ENCODE measurements around the gene C1QTNF5.

C1QTNF5 gene

DNA sequence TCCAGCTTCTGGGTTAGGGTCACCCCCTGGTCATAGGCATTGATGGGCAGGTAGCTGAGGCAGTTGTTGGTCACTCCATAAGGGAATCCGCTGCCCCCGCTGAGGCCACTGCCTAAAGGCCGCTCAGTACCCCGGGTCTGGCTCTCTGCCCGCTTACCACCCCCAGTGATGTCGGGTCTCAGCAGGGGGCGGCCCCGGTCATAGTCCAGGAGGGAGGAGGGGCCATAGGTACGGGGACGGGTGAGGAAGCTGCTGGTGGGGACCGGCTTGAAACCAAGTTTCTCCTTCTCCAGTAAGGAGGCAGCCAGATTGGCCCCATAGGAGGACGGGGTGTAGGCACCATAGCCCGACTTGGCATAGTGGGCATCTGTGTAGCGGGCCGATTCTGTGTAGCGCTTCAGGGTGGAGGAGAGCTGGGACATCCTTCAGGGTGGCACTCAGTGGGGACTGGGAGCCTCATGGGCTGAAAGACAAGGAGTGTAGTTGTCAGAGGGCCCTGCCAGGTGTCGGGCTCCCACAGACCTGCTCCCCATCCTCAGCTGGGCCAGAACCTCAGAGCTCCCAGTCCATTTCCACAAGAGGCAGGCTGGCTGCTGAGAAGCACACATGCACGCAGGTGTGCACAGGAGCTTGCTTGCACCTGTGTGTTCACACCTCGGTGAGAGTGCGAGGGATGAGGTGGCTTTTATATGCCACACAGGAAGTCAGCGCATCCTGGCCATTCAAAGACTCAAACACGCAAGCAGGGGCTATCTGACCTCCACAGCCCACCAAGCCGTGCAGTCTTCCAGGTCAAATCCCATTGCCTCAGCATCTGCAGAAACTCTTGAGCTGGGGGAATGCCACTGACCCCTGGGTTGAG lies 32.6 kb upstream of the C1QTNF5 start:
- H3K14ac ChIP-seq (ENCODE audit: low read length), result no peak overlapping the region
- peaks cover 6% of the 10 kb centered on the region in 2 experiments for H3K4me1 ChIP-seq (ENCODE audit: control insufficient read depth in 1 of 2, insufficient read depth in 2 of 2, low read length in 2 of 2)
- H3K9ac ChIP-seq (ENCODE audit: low read length), result no peak overlapping the region
- H3K27me3 ChIP-seq (ENCODE audit: insufficient read depth, low read length), result no peaks in the 10 kb centered on the region
- DNase-seq, result no peak
- H4K91ac ChIP-seq (ENCODE audit: low read depth, low read length), result no peak overlapping the region
- no peak overlapping the region for H4K8ac ChIP-seq (ENCODE audit: low read depth, low read length)
- H3K79me2 ChIP-seq (ENCODE audit: control insufficient read depth, insufficient read depth, low read length, poor library complexity), result no peaks in the 10 kb centered on the region
- H3K4ac ChIP-seq (ENCODE audit: low read depth, low read length), result no peak overlapping the region
- H3K79me1 ChIP-seq (ENCODE audit: low read length), result no peaks in the 10 kb centered on the region
- peak overlapping the region; percentile 16 for H3K4me3 ChIP-seq (ENCODE audit: low read depth, low read length)
- WGBS (ENCODE audit: extremely low coverage, insufficient coverage, insufficient read length), result no CpG with 5 or more reads among the region's 23 CpGs
- no peak overlapping the region for H3K27ac ChIP-seq (ENCODE audit: low read depth, low read length)
- no peak overlapping the region for H3K4me2 ChIP-seq (ENCODE audit: low read length)
- no peak overlapping the region for H3K18ac ChIP-seq (ENCODE audit: low read length)
- H3K36me3 ChIP-seq (ENCODE audit: control insufficient read depth in 1 of 2, insufficient read depth in 2 of 2, low read length in 2 of 2), result no peaks in the 10 kb centered on the region
- no peak overlapping the region for H4K12ac ChIP-seq (ENCODE audit: low read depth, low read length)
- H2BK120ac ChIP-seq (ENCODE audit: insufficient read depth, low read length, poor library complexity), result no peak overlapping the region
- no peak overlapping the region for H2BK12ac ChIP-seq (ENCODE audit: low read length)
- H2BK5ac ChIP-seq (ENCODE audit: low read depth, low read length, poor library complexity), result no peak overlapping the region
- H3K23ac ChIP-seq (ENCODE audit: low read length), result no peak overlapping the region
- H3K9me3 ChIP-seq (ENCODE audit: insufficient read depth, low read depth, low read length), result no peaks in the 10 kb centered on the region
- H2AFZ ChIP-seq (ENCODE audit: insufficient read depth, low read length, poor library complexity), result no peak overlapping the region
- no peak overlapping the region for H2AK5ac ChIP-seq (ENCODE audit: low read length)

DNA sequence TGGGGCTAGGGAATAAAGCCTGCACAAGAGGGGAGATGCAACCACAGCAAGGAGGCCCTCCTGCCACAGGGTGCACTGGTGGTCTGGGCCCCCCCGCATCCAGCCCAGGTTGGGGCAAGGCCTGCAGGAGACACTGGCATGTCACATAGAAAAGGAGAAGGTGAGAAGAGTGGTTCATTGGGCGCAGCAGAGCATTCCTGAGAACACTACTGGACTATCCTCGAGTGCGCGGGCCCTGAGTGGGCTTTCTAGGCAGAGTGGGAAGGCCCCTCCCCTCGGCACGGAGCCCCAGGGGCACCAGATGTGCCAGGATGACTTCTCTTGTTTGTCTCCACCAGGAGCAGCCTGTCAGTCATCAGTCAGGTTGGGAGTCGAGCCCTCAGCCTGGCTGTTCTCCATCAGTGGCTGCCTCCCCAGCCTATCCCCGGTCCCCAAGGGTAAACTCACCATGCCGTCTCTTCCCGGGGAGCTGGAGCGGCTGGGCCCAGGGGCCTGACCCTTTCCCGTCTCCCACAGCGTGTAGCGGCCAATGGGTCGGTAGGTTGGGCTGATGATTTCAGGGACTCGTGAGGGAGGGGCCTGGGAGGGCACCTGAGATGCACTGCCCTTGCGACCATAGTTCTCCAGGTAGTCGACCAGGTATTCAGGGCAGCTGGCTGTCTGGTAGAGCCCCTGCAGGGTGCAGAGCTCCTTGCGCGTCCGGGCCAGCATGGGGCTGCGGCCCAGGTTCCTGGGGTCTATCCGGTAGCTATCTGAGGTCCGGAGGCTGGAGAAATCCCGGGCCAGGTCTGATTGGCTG lies 31.8 kb upstream of the C1QTNF5 start:
- WGBS (ENCODE audit: extremely low coverage, insufficient coverage, insufficient read length), result no CpG with 5 or more reads among the region's 26 CpGs
- no peak overlapping the region for H4K12ac ChIP-seq (ENCODE audit: low read depth, low read length)

DNA sequence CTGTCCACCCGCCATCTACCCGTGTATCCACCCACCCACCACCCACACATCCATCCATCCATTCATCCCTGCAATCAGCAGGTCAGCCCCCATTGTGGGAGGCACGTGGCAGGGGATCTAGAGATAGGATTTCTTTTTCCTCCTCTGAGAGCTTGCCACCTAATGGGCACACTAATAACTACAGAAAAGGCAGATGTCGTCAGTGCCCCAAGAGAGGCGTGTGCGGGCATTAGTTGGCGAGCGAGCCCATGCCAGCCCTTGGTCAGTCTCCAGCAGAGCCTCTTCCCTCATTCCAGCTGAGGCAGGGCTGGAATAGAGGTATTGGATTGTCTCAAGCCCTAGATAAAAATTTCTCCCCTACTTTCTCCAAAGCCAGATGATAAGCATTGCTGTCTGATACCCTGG lies 31.1 kb upstream of the C1QTNF5 start:
- Histone ChIP-seq H3K27me3 (ENCODE audit: insufficient read depth, low read length) (no peaks in the 10 kb centered on the region), H4K12ac (ENCODE audit: low read depth, low read length) (no peak overlapping the region), H4K8ac (ENCODE audit: low read depth, low read length) (no peak overlapping the region), H3K4me2 (ENCODE audit: low read length) (no peak overlapping the region), H3K9ac (ENCODE audit: low read length) (no peak overlapping the region), H3K4ac (ENCODE audit: low read depth, low read length) (no peak overlapping the region), H3K9me3 (ENCODE audit: insufficient read depth, low read depth, low read length) (no peaks in the 10 kb centered on the region), H3K36me3 (ENCODE audit: control insufficient read depth in 1 of 2, insufficient read depth in 2 of 2, low read length in 2 of 2) (no peaks in the 10 kb centered on the region), H2BK12ac (ENCODE audit: low read length) (no peak overlapping the region), H3K4me3 (ENCODE audit: low read depth, low read length) (no peak overlapping the region), H3K79me1 (ENCODE audit: low read length) (no peaks in the 10 kb centered on the region), H3K18ac (ENCODE audit: low read length) (no peak overlapping the region), H2BK5ac (ENCODE audit: low read depth, low read length, poor library complexity) (no peak overlapping the region), H2AK5ac (ENCODE audit: low read length) (no peak overlapping the region), H3K23ac (ENCODE audit: low read length) (no peak overlapping the region), H3K27ac (ENCODE audit: low read depth, low read length) (no peak overlapping the region), H3K4me1 (ENCODE audit: control insufficient read depth in 1 of 2, insufficient read depth in 2 of 2, low read length in 2 of 2) (peaks cover 1% of the 10 kb centered on the region in 2 experiments), H2AFZ (ENCODE audit: insufficient read depth, low read length, poor library complexity) (no peak overlapping the region), H4K91ac (ENCODE audit: low read depth, low read length) (no peak overlapping the region), H3K79me2 (ENCODE audit: control insufficient read depth, insufficient read depth, low read length, poor library complexity) (no peaks in the 10 kb centered on the region), H2BK120ac (ENCODE audit: insufficient read depth, low read length, poor library complexity) (no peak overlapping the region), H3K14ac (ENCODE audit: low read length) (no peak overlapping the region)
- DNase-seq, result no peak
- no CpG with 5 or more reads among the region's 8 CpGs for WGBS (ENCODE audit: extremely low coverage, insufficient coverage, insufficient read length)

More for the DNA sequence above, 31.8 kb upstream of the C1QTNF5 start:
- H2BK120ac ChIP-seq (ENCODE audit: insufficient read depth, low read length, poor library complexity), result no peak overlapping the region
- no peak overlapping the region for H2BK12ac ChIP-seq (ENCODE audit: low read length)
- H3K79me2 ChIP-seq (ENCODE audit: control insufficient read depth, insufficient read depth, low read length, poor library complexity), result no peaks in the 10 kb centered on the region
- H3K4me2 ChIP-seq (ENCODE audit: low read length), result no peak overlapping the region
- no peak overlapping the region for H2AFZ ChIP-seq (ENCODE audit: insufficient read depth, low read length, poor library complexity)
- no peak overlapping the region for H3K18ac ChIP-seq (ENCODE audit: low read length)
- no peaks in the 10 kb centered on the region for H3K79me1 ChIP-seq (ENCODE audit: low read length)
- H3K27ac ChIP-seq (ENCODE audit: low read depth, low read length), result no peak overlapping the region
- H3K4me3 ChIP-seq (ENCODE audit: low read depth, low read length), result no peak overlapping the region
- H3K4me1 ChIP-seq (ENCODE audit: control insufficient read depth in 1 of 2, insufficient read depth in 2 of 2, low read length in 2 of 2), result peaks cover under 1 to 3% of the 10 kb centered on the region in 2 experiments
- no peak overlapping the region for H3K14ac ChIP-seq (ENCODE audit: low read length)
- H3K9me3 ChIP-seq (ENCODE audit: insufficient read depth, low read depth, low read length), result no peaks in the 10 kb centered on the region
- no peak overlapping the region for H4K8ac ChIP-seq (ENCODE audit: low read depth, low read length)
- H3K9ac ChIP-seq (ENCODE audit: low read length), result no peak overlapping the region
- H4K91ac ChIP-seq (ENCODE audit: low read depth, low read length), result no peak overlapping the region
- no peaks in the 10 kb centered on the region for H3K36me3 ChIP-seq (ENCODE audit: control insufficient read depth in 1 of 2, insufficient read depth in 2 of 2, low read length in 2 of 2)
- no peak overlapping the region for H2AK5ac ChIP-seq (ENCODE audit: low read length)
- no peak overlapping the region for H2BK5ac ChIP-seq (ENCODE audit: low read depth, low read length, poor library complexity)
- H3K27me3 ChIP-seq (ENCODE audit: insufficient read depth, low read length), result no peaks in the 10 kb centered on the region
- no peak overlapping the region for H3K23ac ChIP-seq (ENCODE audit: low read length)
- DNase-seq, result no peak
- no peak overlapping the region for H3K4ac ChIP-seq (ENCODE audit: low read depth, low read length)

DNA sequence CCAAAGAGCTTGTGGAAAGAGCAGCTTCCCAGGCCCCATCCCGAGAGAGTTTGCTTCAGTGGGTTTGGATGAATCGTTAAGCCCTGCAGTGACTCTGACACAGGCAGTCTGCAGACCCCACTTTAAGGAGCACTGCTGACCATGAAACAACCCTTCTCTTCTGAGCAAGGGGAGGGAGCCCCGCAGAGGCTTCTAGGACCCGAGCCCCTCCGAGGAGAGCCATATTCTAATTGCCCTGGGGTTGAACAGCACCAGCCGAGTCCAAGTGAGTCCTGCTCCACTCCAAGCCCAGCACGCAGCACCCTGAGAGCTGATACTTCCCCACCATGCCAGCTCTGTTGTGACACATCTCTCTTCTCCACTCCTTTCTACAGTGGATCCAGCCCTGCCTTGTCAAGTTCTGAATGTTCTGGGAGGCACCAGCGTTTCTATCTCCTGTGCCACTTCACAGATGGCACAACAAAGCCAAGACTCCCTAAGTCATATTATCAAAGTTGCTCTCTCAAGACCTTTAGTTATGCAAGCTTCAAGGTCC lies 30.5 kb upstream of the C1QTNF5 start:
- Histone ChIP-seq H3K23ac (ENCODE audit: low read length) (no peak overlapping the region), H3K27me3 (ENCODE audit: insufficient read depth, low read length) (no peaks in the 10 kb centered on the region), H2BK5ac (ENCODE audit: low read depth, low read length, poor library complexity) (no peak overlapping the region), H4K8ac (ENCODE audit: low read depth, low read length) (no peak overlapping the region), H3K4ac (ENCODE audit: low read depth, low read length) (no peak overlapping the region), H3K4me1 (ENCODE audit: control insufficient read depth in 1 of 2, insufficient read depth in 2 of 2, low read length in 2 of 2) (peaks cover 4 to 5% of the 10 kb centered on the region in 2 experiments), H2BK12ac (ENCODE audit: low read length) (no peak overlapping the region), H2AFZ (ENCODE audit: insufficient read depth, low read length, poor library complexity) (no peak overlapping the region), H3K79me1 (ENCODE audit: low read length) (peaks cover 2% of the 10 kb centered on the region), H2AK5ac (ENCODE audit: low read length) (no peak overlapping the region), H3K9ac (ENCODE audit: low read length) (no peak overlapping the region), H3K27ac (ENCODE audit: low read depth, low read length) (no peak overlapping the region), H3K9me3 (ENCODE audit: insufficient read depth, low read depth, low read length) (no peaks in the 10 kb centered on the region), H3K18ac (ENCODE audit: low read length) (no peak overlapping the region), H3K14ac (ENCODE audit: low read length) (no peak overlapping the region), H3K4me2 (ENCODE audit: low read length) (no peak overlapping the region), H2BK120ac (ENCODE audit: insufficient read depth, low read length, poor library complexity) (no peak overlapping the region), H4K12ac (ENCODE audit: low read depth, low read length) (no peak overlapping the region), H3K4me3 (ENCODE audit: low read depth, low read length) (no peak overlapping the region), H4K91ac (ENCODE audit: low read depth, low read length) (no peak overlapping the region), H3K79me2 (ENCODE audit: control insufficient read depth, insufficient read depth, low read length, poor library complexity) (no peaks in the 10 kb centered on the region), H3K36me3 (ENCODE audit: control insufficient read depth in 1 of 2, insufficient read depth in 2 of 2, low read length in 2 of 2) (no peaks in the 10 kb centered on the region)
- no CpG with 5 or more reads among the region's 8 CpGs for WGBS (ENCODE audit: extremely low coverage, insufficient coverage, insufficient read length)
- no peak for DNase-seq
